Stimulated activated CD4-positive, alpha-beta T cell treated with anti-CD3 and anti-CD28 coated beads, TNF-alpha, amount 100 ng/mL, for 1 hour (primary cell): ENCODE data around the gene ADRA1B.

ENCODE experiments used
- DNase-seq, 3 donors: peaks; one replicate each; pipeline ENCODE4 v3.0.0-alpha.2; 2020; ENCODE audit warnings: low read depth in 3 of 3, low spot score in 1 of 3

ADRA1B gene

GRCh38 chr5:159915904-159916840 lies at the start of gene ADRA1B:
Gene ADRA1B (plus strand): TSS chr5:159916482. CDS start chr5:159916906, 424 bp downstream.
- DNase-seq = peak in 1 of 3 donors; percentile 54

GRCh38 chr5:159873680-159874079 lies 42.6 kb upstream of the ADRA1B start:
- DNase-seq = no peak

GRCh38 chr5:159874263-159874662 lies 42.0 kb upstream of the ADRA1B start:
- DNase-seq = no peak

GRCh38 chr5:159877016-159877415 lies 39.3 kb upstream of the ADRA1B start:
- DNase-seq = no peak

- no peak for DNase-seq
Measured at GRCh38 chr5:159877894-159878448, 38.3 kb upstream of the ADRA1B start.

GRCh38 chr5:159878988-159879471 lies 37.3 kb upstream of the ADRA1B start:
- DNase-seq = no peak

- no peak for DNase-seq
Measured at GRCh38 chr5:159880676-159881075, 35.6 kb upstream of the ADRA1B start.

GRCh38 chr5:159881967-159882366 lies 34.3 kb upstream of the ADRA1B start:
- DNase-seq = no peak

GRCh38 chr5:159883522-159883950 lies 32.7 kb upstream of the ADRA1B start:
- no peak for DNase-seq

- no peak for DNase-seq
Measured at GRCh38 chr5:159884917-159885620, 31.2 kb upstream of the ADRA1B start.

- no peak for DNase-seq
Measured at GRCh38 chr5:159886296-159886695, 30.0 kb upstream of the ADRA1B start.

GRCh38 chr5:159887050-159887449 lies 29.2 kb upstream of the ADRA1B start:
- no peak for DNase-seq

- DNase-seq = no peak
Measured at GRCh38 chr5:159888860-159889259, 27.4 kb upstream of the ADRA1B start.

- DNase-seq = no peak
Measured at GRCh38 chr5:159890141-159890540, 26.1 kb upstream of the ADRA1B start.

- DNase-seq = no peak
Measured at GRCh38 chr5:159891371-159891770, 24.9 kb upstream of the ADRA1B start.

- DNase-seq = no peak
Measured at GRCh38 chr5:159893040-159893695, 23.1 kb upstream of the ADRA1B start.

GRCh38 chr5:159894149-159894720 lies 22.0 kb upstream of the ADRA1B start:
- no peak for DNase-seq

GRCh38 chr5:159897786-159898393 lies 18.4 kb upstream of the ADRA1B start:
- no peak for DNase-seq

GRCh38 chr5:159899067-159900049 lies 16.9 kb upstream of the ADRA1B start:
- DNase-seq = no peak
